GM18907 (cell line): ENCODE results near the gene UGT1A7.

ENCODE experiments used
- ATAC-seq: cut with Tn5 transposase; IDR thresholded peaks from one replicate; pipeline ENCODE4 v1.9.1; 2021; ENCODE audit warnings: mild to moderate bottlenecking, moderate library complexity; ENCODE audit not compliant: unreplicated experiment

UGT1A7 gene

GRCh38 chr2:233794128-233794658 is 112.5 kb downstream of the UGT1A7 start:
- no peak for ATAC-seq

GRCh38 chr2:233795735-233796171 is 114.1 kb downstream of the UGT1A7 start:
- no peak for ATAC-seq

- no peak for ATAC-seq
These were observed 114.6 kb downstream of the UGT1A7 start for GRCh38 chr2:233796254-233796653.

GRCh38 chr2:233798335-233799086 is 116.8 kb downstream of the UGT1A7 start:
- ATAC-seq: no peak

- no peak for ATAC-seq
These were observed 117.5 kb downstream of the UGT1A7 start for GRCh38 chr2:233799087-233799665.

GRCh38 chr2:233799716-233800115 is 118.0 kb downstream of the UGT1A7 start:
- no peak for ATAC-seq

GRCh38 chr2:233800208-233800607 is 118.5 kb downstream of the UGT1A7 start:
- ATAC-seq: no peak

GRCh38 chr2:233801357-233802131 is 119.8 kb downstream of the UGT1A7 start:
- no peak for ATAC-seq

GRCh38 chr2:233802132-233802815 is 120.6 kb downstream of the UGT1A7 start:
- ATAC-seq: no peak

GRCh38 chr2:233803292-233803911 is 121.7 kb downstream of the UGT1A7 start:
- no peak for ATAC-seq

GRCh38 chr2:233803994-233804393 is 122.3 kb downstream of the UGT1A7 start:
- no peak for ATAC-seq

GRCh38 chr2:233807215-233807865 is 125.6 kb downstream of the UGT1A7 start:
- no peak for ATAC-seq

GRCh38 chr2:233807966-233808935 is 126.5 kb downstream of the UGT1A7 start:
- ATAC-seq: no peak

- no peak for ATAC-seq
These were observed 128.7 kb downstream of the UGT1A7 start for GRCh38 chr2:233810385-233810784.

GRCh38 chr2:233811087-233811486 is 129.4 kb downstream of the UGT1A7 start:
- no peak for ATAC-seq

- no peak for ATAC-seq
These were observed 130.0 kb downstream of the UGT1A7 start for GRCh38 chr2:233811732-233812131.

- ATAC-seq: no peak
These were observed 131.7 kb downstream of the UGT1A7 start for GRCh38 chr2:233813236-233814055.
